Upper lobe of left lung (tissue), 4 donors: Measurements from ENCODE around the gene SLC9A7.

ENCODE experiments used
- CTCF ChIP-seq, 6 experiments: fragments of 450-650 bp in 4 of 6; fragments of 200-600 bp in 2 of 6; sonication (generic) in 2 of 6; IDR thresholded peaks; one replicate each; pipeline ENCODE4 v1.5.1; 2016 to 2019; ENCODE audit warnings: antibody characterized with exemption in 6 of 6
- EP300 ChIP-seq, 4 donors: sonication (generic); formaldehyde crosslinking; IDR thresholded peaks; one replicate each; pipeline ENCODE4 v1.5.1; 2017; ENCODE audit warnings: antibody characterized with exemption in 4 of 4, control low read depth in 2 of 4
- POLR2A ChIP-seq, 4 donors: fragments of 450-650 bp; IDR thresholded peaks; one replicate each; pipeline ENCODE4 v1.5.1; 2016 to 2017; ENCODE audit warnings: antibody characterized with exemption in 4 of 4, mild to moderate bottlenecking in 2 of 4
- POLR2AphosphoS5 ChIP-seq, 2 donors: sonication (generic); formaldehyde crosslinking; IDR thresholded peaks; one replicate each; pipeline ENCODE4 v1.5.1; 2017; ENCODE audit warnings: antibody characterized with exemption in 2 of 2

GRCh38 chrX:46645614-46646013 lies 113.3 kb downstream of the SLC9A7 start:
- no peak for TF ChIP-seq CTCF (IDR thresholded peaks at IDR 0.05)
- TF ChIP-seq POLR2AphosphoS5 (IDR thresholded peaks at IDR 0.05): no peak
- TF ChIP-seq POLR2A (IDR thresholded peaks at IDR 0.05): no peak
- peak in 1 of 4 donors; percentile 12 for TF ChIP-seq EP300 (IDR thresholded peaks at IDR 0.05)
